ENCODE measurements around the gene RNASEH2C. TPM values are rescaled to one million over a fixed set of nuclear protein-coding genes. Genes with fewer than 3 reads are reported as not detected.

RNASEH2C gene
- total RNA-seq, 1 experiment from 2014 or later = 96.2 TPM

- Histone ChIP-seq H3K36me3 (ENCODE audit: low read depth, low read length) (peaks cover 22% of the 10 kb centered on the region), H3F3A (ENCODE audit: low read length, unreplicated experiment) (no peaks in the 10 kb centered on the region), H3K9me2 (replicated peaks; ENCODE audit: low read length) (no peaks in the 10 kb centered on the region), H3K27me3 (ENCODE audit: low read length) (no peaks in the 10 kb centered on the region), H4K20me1 (ENCODE audit: low read length) (peaks cover 14% of the 10 kb centered on the region; the same call in 1 of the 2 replicates), H3K4me1 (ENCODE audit: insufficient read depth, low read length) (peaks cover 15% of the 10 kb centered on the region), H3K9me3 (ENCODE audit: low read length) (no peaks in the 10 kb centered on the region), H3K4me3 (ENCODE audit: low read length) (no peak overlapping the region), H3K4me2 (ENCODE audit: low read length) (no peak overlapping the region), H3K27ac (ENCODE audit: low read length) (no peak overlapping the region), H3K9ac (ENCODE audit: low read length) (no peak overlapping the region), H2AFZ (ENCODE audit: low read length) (no peak overlapping the region), H3K79me2 (ENCODE audit: low read length) (peaks cover 32% of the 10 kb centered on the region)
- intact Hi-C loops (cut with micrococcal nuclease) = no loop called here
- ATAC-seq (no peak), DNase-seq (no peak)
- TF ChIP-seq CTCF (conservative IDR thresholded peaks at IDR 0.05; ENCODE audit: low read depth, low read length) (no peak), EZH2 (IDR thresholded peaks at IDR 0.05; ENCODE audit: low read length, unreplicated experiment) (no peak), EZH2phosphoT487 (IDR thresholded peaks at IDR 0.05; ENCODE audit: borderline replicate concordance, low read length) (no peak)
- POLR2A ChIA-PET (ENCODE audit: unreplicated experiment) = no interaction called here
- no TSS peak for BruUV-seq (replicated peaks)
- CTCF ChIA-PET = no interaction called here
These were observed 1.7 kb upstream of the RNASEH2C start for GRCh38 chr11:65722261-65722660.

- intact Hi-C loops (cut with micrococcal nuclease) = loop anchor here (10.0 kb wide), 1 partner anchor 265 kb away; no protein-coding TSS in a partner anchor
These were observed 757 bp downstream of the RNASEH2C start for GRCh38 chr11:65719871-65720210.

More at GRCh38 chr11:65719871-65720210, 757 bp downstream of the RNASEH2C start:
- no peaks in the 10 kb centered on the region for H3F3A ChIP-seq (ENCODE audit: low read length, unreplicated experiment)
- CTCF ChIA-PET = interaction anchor here (0.6 to 1.5 kb wide), 4 partner anchors 50 to 140 kb away, joined by 3 to 26 read pairs (median 4); no protein-coding TSS in a partner anchor
- H3K27ac ChIP-seq (ENCODE audit: low read length) = no peak overlapping the region
- H3K36me3 ChIP-seq (ENCODE audit: low read depth, low read length) = peaks cover 41% of the 10 kb centered on the region
- H4K20me1 ChIP-seq (ENCODE audit: low read length) = peaks cover 14% of the 10 kb centered on the region; the same call in 1 of the 2 replicates
- peaks cover 38% of the 10 kb centered on the region for H3K79me2 ChIP-seq (ENCODE audit: low read length)
- peak overlapping the region; percentile 74 for H3K4me3 ChIP-seq (ENCODE audit: low read length)
- DNase-seq (peak; percentile 55), ATAC-seq (peak; percentile 51)
- POLR2A ChIA-PET (ENCODE audit: unreplicated experiment) = interaction anchor here (0.6 to 1.9 kb wide), 4 partner anchors 140 to 603 kb away, joined by 3 to 9 read pairs (median 4); partner anchors contain the start of gene MUS81
- TF ChIP-seq EZH2phosphoT487 (IDR thresholded peaks at IDR 0.05; ENCODE audit: borderline replicate concordance, low read length) = no peak
- 0 out of 2 replicates have a peak, but pooled peaks have one; percentile 8 for TF ChIP-seq CTCF (conservative IDR thresholded peaks at IDR 0.05; ENCODE audit: low read depth, low read length)
- no peaks in the 10 kb centered on the region for H3K9me2 ChIP-seq (replicated peaks; ENCODE audit: low read length)
- H3K4me1 ChIP-seq (ENCODE audit: insufficient read depth, low read length) = peaks cover 15% of the 10 kb centered on the region
- TSS peak; percentile 51 for BruUV-seq (replicated peaks)
- peak overlapping the region; percentile 78 for H2AFZ ChIP-seq (ENCODE audit: low read length)
- H3K27me3 ChIP-seq (ENCODE audit: low read length) = no peaks in the 10 kb centered on the region
- peak overlapping the region; percentile 76 for H3K9ac ChIP-seq (ENCODE audit: low read length)
- H3K4me2 ChIP-seq (ENCODE audit: low read length) = peak overlapping the region; percentile 86
- H3K9me3 ChIP-seq (ENCODE audit: low read length) = no peaks in the 10 kb centered on the region

Data from PC-3 (cell line).